Stimulated activated CD4-positive, alpha-beta T cell treated with anti-CD3 and anti-CD28 coated beads, TNF-alpha, amount 100 ng/mL, for 48 hours (primary cell): ENCODE data around the gene GDAP2.
"Not testable (repeated sequence)": the region's sequence is repeated elsewhere in the genome, so short reads cannot be mapped to it uniquely, and the experiment has no call there.

ENCODE experiments used
- DNase-seq, 3 donors: peaks; one replicate each; pipeline ENCODE4 v3.0.0-alpha.2; 2020; ENCODE audit warnings: low read depth in 3 of 3

Gene GDAP2

DNA sequence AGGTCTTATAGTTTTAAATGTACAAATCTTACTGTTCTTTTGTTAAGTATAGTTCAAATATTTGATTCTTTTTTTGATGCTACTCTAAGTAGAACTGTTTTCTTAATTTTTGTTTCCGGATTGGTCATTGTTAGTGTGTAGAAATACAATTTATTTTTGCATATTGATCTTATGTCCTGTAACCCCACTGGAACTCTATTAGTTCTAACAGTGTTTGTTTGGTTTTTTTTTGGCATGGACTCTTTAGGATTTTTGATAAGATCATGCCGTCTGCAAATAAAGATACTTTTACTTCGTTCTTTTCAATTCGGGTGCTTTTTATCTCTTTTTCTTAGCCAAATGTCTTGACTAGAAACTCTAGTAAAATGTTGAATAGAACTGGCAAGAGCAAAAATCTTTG is 26.5 kb downstream of the GDAP2 start:
- DNase-seq, result no peak

DNA sequence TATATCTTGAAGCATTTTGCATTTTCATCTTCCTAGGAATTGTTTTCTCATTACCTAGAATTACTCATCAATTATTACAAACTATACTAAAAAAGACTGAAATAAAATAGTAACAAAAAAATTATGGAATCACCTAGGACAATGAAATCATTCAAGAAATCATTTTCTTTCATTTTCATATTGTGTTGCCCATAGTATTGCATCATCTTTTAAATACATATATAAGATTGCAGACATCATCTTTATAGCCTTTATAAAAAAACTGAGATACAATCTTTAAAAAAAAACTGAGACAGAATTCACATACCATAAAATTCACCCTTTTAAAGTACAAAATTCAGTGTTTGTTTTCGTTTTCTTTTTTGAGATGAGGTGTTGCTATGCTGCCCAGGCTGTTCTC is 29.6 kb downstream of the GDAP2 start:
- no peak for DNase-seq

DNA sequence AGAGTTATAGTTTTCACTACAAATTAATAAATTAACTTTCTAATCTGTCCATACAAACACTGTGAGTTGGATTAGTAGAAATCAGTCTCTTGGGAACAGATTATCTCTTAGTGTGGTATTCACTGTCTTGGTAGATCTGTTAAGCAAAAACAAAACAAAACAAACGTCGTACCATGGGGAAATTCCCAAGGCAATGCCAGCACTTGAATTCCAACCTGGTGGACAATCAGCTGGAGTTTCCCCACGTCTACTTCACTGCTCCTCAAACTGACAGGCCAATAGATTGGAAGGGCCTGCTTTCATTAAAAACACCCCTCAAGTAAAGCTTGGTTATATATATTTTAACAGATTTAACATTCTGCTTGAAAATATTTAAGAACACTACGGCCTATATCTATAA is 31.9 kb downstream of the GDAP2 start:
- no peak for DNase-seq

DNA sequence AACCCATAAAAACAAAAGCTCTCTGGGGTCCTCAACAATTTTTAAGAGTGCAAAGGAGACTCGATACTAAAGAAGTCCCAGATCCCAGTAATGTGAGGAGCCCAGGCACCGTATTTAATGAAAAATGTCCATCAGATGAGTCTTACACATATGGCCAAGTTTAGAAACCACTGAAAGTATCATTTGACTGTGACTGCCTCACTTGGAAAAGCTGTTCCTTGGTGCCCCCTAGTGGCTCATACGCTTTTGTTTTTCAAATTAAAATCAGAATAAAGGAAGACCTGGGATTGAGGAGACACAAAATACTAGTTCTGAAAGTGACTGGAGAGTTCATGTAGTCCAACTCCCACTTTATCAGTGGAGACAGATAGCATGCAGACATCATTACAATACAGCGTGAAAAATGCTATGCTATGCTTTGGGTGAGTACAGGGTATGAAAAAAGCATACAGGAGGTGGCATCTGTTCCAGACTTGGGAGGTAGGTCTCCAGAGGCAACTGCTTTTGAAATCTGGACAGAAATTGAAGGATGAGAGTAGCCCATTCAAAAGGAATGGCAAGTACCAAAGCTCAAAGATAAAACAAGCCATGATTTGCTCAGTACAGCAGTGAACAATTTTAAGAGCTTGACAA is 33.8 kb downstream of the GDAP2 start:
- peak; percentile 26 to 55 (median 41) for DNase-seq

DNA sequence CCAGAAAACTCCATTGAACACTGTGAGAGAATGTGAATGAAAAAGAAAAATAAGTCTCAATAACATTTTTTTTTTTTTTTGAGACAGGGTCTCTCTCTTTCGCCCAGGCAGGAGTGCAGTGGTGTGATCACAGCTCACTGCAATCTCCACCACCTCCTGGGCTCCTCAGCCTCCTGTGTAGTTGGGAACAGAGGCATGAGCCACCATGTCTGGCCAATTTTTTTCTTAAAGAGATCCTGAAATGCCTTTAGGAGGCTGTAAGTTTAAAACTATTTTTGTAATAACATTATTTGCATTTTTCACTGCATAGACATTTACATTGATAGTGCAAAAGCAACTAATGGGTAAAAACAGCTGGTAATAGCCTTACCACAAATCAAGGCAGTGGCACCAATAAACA is 35.3 kb downstream of the GDAP2 start:
- DNase-seq, result no peak

DNA sequence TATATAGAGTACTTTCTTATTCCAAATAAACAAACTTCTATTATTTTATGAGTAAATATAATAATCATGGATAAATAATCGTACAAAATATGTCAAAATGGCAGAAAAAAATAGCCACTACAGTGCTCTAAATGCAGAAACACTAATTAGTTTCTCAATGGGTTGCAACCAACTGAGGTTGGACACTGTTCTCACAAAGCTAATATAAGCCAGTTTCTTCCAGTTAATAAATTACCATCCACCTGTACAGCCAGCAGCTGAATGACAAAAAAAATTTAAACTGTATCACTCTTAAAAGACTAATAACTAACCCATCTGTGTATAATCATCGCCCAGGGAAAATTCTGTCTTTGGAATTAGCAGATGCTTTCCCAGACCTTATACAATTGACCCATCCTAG is 36.9 kb downstream of the GDAP2 start:
- DNase-seq, result no peak

DNA sequence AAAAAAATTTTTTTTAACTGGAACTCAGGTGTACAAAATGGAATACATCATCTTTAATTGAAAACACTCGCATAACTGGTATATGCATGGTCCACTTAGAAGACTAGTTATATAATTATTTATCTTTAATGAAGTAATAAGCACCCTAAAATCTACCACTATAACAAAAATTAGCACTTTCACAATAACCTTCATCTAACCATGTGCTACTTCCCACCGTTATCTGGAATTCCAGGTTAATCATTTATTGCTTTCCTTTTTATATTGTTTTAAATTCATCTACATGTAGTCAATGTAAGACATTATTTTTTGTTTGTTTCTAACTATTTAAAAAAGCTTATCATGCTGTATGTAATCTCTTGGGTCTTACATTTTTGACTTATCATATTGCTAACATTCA is 39.0 kb downstream of the GDAP2 start:
- DNase-seq, result no peak

DNA sequence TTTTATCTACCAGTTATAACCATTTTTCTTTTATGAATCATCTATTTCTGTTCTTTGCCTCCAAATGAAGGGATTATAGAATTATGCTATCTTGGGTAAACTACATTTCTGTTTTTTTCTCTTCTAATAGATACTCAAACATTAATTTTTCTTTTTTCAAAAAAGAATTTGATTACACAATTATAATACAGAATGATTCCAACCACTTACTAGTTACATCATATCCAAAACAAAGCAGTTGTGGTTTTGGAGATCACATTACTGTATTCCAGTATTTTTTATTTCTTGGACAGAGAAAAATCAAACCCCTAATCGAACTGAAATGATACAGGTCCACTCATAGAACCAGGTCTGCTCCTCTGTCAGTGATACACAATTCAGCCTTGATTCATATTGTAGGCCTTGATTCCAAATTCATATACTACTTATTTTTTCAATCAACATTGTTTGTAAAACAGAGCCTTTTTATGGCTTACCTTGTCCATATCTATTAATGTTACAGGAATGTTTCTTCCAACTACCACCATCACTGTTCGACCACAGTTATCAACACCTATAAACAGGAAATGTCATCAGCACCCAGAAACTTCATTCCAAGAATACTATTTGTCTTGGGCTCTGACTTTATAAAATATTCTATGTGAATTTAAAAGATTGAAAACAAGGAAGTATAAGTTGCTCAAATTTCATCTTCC is 43.2 kb downstream of the GDAP2 start:
- no peak for DNase-seq

DNA sequence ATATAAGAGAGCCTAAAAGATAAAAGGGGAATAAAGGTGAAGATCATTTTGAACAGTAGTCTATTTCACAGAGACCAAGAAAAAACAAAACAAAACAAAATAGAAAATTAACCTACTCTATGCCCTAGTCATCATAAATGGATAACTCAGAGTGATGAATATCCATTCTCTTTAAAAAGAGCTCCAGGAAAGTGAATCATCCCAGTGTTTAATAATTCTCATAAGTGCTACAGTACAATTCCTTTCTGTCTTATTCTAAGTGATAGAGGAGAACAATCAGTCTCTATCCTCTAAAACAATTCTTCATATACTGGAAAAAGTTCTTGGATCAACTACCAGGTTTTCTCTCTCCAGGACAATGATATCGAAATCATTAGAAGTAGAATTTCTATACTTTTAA is 45.8 kb downstream of the GDAP2 start:
- no peak for DNase-seq

DNA sequence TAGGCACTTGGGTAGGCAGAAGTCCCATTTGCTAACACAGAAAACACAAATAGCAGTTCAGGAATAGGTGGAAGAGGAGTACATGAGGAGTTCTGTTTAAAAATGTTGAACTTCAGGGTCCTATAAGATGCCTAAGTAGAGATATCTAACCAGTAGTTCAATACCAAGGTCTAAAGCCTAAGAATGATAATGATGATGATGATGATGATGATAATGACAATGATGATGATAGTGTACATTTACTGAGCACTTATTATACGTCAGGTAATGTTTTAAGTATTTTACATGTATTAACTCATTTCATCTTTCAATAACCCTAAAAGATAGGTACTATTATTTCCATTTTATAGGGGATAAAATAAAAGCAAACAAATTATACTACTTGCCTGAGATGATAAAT is 50.1 kb downstream of the GDAP2 start:
- no peak for DNase-seq

DNA sequence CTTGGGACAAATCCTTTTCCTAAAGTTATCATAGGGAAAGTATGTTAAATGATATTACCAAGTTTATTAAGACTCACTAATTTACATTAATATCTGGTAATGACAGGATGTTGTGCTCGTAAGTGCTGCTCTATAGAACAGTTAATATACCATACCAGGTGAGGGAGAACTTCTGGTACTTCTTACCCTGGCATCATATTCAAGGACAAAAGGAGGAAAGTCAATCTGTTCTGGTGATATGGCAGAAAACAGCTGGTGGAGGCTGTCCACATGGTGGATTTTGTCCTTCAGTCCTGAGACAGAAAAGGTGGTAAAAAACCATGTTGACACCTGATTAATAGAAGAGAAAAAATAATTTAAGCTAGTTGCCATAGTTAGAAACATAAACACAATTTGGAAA is 51.6 kb downstream of the GDAP2 start:
- no peak for DNase-seq

DNA sequence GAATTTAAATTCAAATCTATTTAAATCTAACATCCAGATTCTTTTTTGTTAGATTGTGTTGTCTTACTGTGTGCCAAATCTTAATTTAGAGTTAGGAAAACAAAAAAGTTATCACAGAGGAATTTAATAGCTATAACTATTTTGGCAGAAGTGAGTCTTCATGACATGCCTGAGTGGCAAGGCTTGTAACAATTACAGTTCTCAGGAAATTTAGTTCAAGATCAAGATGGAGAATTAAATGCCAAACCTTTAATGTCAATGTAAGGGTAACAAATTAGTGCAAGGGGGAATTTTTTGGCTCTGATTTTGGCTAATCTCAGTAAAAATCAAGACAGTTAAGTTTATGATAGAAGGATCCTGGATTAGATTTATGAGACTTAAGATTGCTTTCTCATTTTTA is 58.4 kb downstream of the GDAP2 start:
- DNase-seq, result no peak

DNA sequence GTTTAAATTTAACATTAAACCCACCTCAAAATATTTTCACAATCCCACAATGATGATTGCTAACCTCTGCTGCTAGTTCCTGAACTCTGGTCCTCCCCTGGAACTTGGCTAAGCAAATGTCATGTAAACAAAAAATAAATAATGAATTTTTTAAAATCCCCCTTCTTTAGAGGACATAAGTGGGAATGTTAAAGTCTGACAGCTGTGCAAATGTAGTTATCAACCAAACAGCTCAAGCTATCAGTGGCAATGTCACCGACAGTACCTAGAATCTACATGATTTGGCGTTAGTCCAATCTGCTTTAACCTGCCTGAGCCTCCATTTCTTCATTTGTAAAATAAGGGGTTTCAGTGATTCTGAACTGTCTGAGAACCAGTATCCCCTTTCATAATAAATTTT is 67.7 kb downstream of the GDAP2 start:
- DNase-seq, result no peak

DNA sequence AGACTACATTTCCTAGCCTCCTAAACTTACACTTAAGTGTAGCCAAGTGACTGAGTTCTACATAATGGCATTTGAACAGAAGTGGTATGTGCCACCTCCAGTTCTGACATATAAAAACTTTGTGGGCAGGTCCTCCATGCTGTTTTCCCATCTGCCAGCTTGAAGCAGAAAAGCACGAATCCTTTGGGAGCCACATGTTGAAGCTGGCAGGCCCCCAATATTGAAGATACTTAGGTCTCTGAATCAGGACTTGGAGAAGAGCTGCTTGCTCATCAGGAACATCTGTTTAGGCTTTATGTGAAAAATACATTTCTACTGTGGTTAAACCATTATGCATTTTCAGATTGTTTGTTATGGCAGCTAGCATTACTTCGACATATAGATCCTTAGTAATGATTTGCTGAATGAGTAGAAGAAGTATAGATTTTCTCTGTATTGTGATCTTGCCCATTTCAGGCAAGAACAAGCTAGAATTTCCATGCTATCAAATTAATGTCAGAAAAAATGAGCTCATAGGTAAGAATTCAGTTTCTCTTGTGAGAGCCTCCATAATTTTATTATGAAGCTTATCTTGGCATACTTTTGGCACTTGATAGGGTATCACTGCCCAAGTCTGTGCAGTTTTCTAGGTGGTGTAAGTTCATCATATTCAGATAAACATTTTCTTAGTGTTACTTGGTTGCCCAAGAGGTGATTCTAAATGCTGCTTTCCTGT is 68.4 kb downstream of the GDAP2 start:
- DNase-seq, result no peak

DNA sequence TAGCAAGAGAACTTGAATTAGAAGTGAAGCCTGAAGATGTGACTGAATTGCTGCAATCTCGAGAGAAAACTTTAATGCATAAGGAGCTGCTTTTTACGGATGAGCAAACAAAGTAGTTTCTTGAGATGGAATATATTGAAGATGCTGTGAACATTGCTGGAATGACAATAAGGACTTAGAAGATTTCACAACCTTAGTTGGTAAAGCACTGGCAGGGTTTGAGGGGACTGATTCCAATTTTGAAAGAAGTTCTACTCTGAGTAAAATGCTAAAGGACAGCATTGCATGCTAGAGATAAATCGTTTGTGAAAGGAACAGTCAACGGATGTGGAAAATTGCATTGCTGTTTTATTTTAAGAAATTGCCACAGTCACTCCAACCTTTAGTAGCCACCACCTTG is 69.5 kb downstream of the GDAP2 start:
- DNase-seq, result no peak

DNA sequence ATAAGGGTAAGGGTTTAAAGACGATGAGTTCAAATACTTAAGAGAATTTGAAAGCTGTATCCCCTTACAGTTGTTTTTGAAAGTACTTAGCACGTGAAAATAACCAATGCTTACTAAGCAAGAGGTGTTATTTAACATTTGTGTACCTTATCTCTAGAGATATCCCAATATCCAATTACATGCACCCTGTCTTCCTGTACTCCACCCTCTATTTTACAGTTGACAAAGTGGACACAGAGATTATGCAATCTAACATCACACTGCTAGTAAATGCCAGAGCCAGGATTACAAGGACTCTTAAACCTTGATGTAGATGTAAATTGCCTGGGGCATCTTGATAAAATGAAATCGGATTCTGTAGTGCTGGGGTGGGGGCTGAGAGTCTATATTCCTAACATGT is 72.0 kb downstream of the GDAP2 start:
- no peak for DNase-seq

DNA sequence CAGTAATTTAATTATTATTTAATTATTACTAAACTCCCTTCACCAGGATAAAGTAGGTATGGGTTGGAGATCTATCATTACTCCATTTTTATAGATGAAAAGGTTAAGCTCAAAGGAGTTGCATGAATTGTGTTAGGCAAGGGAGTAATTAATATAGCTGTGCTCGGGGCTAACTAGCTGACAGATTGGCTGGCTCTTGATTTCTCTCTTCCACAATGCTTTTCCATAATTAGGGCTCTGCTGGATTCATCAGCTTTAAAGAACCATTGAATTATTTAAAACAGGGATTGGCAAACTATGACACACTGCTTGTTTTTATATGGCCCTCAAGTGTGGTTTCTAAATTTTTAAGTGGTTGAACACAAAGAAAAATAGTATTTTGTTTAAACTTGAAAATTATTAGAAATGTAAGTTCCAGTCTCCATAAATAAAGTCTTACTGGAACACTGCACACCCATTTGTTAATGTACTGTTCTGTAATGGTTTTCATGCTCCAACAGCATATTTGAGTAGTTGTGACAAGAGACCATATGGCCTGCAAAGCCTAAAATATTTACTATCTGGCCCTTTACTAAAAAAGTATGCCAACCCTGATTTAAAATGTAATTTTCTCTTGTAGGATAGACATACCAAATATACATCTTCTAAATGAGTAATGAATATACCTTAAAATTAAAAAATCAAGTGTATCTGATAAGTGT is 76.4 kb downstream of the GDAP2 start:
- DNase-seq, result no peak

DNA sequence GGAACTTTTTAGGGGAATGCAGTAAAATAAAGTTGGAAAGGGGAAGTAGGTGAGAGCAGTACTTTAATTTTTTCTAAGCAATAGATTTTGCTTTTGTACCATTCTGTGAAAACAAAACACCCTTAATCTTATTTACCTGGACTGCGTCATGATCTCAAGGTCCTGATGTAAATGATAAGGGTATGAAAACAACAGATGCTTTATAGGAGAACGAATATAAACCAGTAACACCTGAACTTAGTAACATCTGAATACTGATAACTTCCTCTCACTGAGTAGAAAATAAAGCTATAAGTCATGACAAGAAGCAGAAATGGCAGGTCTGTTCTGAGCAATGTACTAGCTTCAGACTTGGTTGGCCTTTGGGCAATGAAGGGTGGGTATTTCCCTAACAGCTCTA is 77.7 kb downstream of the GDAP2 start:
- DNase-seq, result no peak

DNA sequence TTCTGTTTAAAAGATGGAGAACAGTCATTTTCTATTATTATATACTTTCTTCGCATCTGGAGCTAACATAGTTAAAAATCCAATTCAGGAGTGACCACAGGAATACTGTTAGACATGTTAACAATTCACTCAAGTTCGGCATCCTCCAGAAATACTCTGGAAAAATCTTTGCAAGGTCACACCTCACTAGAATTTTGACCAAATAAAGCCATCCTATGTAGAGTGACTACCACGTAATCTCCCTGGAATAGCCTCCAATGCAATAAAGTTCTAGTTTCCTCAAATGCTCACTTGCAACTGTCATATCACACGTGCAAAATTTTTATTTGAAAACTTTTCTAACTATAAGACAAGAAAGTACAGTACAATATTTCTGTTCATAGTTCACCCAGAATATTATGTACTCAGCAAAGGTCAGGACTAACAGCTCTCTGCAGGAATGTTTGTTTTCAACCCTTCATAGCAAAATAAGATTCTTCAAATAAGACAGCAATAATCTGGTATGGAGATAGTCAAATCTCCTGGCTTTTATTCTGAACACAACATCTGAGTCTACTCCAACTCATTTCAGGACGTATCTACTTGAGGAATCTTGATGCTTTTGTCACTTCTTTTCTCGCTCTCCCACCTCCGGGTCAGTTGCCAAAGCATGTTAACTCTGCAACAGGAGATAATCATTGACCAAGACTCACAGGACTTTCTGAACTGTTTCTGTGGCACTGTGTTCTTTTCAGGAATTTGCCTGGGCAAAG is 82.6 kb downstream of the GDAP2 start:
- DNase-seq, result no peak

DNA sequence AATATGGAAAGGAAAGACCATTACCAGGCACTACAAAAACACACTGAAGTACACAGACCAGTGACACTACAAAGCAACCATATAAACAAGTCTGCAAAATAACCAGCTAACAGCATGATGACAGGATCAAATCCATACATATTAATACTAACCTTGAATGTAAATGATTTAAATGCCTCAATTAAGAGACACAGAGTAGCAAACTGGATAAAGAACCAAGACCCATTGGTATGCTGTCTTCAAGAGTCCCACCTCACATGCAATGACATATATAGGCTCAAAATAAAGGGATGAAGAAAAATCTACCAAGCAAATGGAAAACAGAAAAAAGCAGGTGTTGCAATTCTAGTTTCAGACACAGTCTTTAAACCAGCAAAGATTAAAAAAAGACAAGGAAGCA is 84.9 kb downstream of the GDAP2 start:
- DNase-seq, result not testable (repeated sequence)

DNA sequence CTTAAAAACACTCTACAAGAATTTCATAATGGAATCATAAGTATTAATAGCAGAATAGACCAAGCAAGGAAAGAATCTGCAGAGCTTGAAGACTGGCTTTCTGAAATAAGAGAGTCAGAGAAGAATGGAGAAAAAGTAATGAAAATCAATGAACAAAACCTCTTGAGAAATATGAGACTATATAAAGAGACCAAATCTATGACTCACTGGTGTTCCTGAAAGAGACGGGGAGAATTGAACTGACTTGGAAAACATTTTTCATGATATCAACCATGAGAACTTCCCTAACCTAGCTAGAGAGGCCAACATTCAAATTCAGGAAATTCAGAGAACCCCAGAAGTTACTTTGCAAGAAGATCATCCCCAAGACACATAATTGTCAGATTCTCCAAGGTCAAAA is 85.6 kb downstream of the GDAP2 start:
- no peak for DNase-seq
